22Rv1 (cell line): Measurements from ENCODE around the gene AFP.

Experiments used
- ZFX ChIP-seq: fragments of 450-650 bp; IDR thresholded peaks from 2 replicates; pipeline ENCODE4 v1.6.1; 2017; ENCODE audit warnings: antibody characterized with exemption, borderline replicate concordance
- TF ChIP-seq, protein P1 (sequence below): fragments of 450-650 bp; IDR thresholded peaks from 2 replicates; pipeline ENCODE4 v1.5.1; 2017; ENCODE audit warnings: mild to moderate bottlenecking

DNA sequence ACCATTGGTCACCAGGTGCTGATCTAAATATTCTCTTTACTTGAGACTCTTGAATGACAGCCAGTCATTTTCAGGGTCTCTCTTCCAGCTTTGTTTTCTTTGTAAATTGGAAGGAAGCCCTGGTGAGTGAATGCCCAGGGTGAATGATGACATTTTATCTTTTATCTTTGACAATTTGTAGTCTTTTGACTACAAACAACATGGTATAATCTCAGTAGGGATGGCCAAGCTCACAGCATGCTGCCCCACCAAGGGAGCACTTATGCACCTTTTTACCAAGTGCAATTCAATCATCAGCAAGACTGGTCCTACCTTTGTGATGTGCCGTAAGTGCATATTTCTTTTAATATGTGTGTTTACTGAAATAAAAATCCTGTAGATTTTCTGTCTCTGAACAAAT is 51.2 kb downstream of the AFP start:
- TF ChIP-seq, protein P1, sequence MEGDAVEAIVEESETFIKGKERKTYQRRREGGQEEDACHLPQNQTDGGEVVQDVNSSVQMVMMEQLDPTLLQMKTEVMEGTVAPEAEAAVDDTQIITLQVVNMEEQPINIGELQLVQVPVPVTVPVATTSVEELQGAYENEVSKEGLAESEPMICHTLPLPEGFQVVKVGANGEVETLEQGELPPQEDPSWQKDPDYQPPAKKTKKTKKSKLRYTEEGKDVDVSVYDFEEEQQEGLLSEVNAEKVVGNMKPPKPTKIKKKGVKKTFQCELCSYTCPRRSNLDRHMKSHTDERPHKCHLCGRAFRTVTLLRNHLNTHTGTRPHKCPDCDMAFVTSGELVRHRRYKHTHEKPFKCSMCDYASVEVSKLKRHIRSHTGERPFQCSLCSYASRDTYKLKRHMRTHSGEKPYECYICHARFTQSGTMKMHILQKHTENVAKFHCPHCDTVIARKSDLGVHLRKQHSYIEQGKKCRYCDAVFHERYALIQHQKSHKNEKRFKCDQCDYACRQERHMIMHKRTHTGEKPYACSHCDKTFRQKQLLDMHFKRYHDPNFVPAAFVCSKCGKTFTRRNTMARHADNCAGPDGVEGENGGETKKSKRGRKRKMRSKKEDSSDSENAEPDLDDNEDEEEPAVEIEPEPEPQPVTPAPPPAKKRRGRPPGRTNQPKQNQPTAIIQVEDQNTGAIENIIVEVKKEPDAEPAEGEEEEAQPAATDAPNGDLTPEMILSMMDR: no peak
- TF ChIP-seq ZFX: no peak
